HUES48 (cell line): ENCODE measurements around the gene GAL3ST2.
"Not testable (repeated sequence)": the region's sequence is repeated elsewhere in the genome, so short reads cannot be mapped to it uniquely, and the experiment has no call there.

Experiments used
- H3K27ac ChIP-seq: one replicate; pipeline ENCODE4 v1.7.0; 2013; ENCODE audit warnings: low read depth, low read length, inconsistent platforms
- H3K27me3 ChIP-seq: 2 replicates; pipeline ENCODE4 v1.6.1; 2013; ENCODE audit warnings: mild to moderate bottlenecking, low read length; ENCODE audit not compliant: control insufficient read depth, insufficient read depth
- H3K36me3 ChIP-seq: 2 replicates; pipeline ENCODE4 v1.6.1; 2013; ENCODE audit warnings: low read length; ENCODE audit not compliant: control insufficient read depth, insufficient read depth
- H3K4me1 ChIP-seq: 2 replicates; pipeline ENCODE4 v1.6.1; 2013; ENCODE audit warnings: mild to moderate bottlenecking, low read length; ENCODE audit not compliant: control insufficient read depth, insufficient read depth
- H3K4me3 ChIP-seq: 2 replicates; pipeline ENCODE4 v1.5.1; 2013; ENCODE audit warnings: mild to moderate bottlenecking, low read depth, low read length
- H3K9ac ChIP-seq: 2 replicates; pipeline ENCODE4 v1.6.1; 2013; ENCODE audit warnings: mild to moderate bottlenecking, low read depth, low read length, moderate library complexity
- H3K9me3 ChIP-seq: 2 replicates; pipeline ENCODE4 v1.6.1; 2013; ENCODE audit warnings: low read length; ENCODE audit not compliant: control insufficient read depth, insufficient read depth

Gene GAL3ST2

DNA sequence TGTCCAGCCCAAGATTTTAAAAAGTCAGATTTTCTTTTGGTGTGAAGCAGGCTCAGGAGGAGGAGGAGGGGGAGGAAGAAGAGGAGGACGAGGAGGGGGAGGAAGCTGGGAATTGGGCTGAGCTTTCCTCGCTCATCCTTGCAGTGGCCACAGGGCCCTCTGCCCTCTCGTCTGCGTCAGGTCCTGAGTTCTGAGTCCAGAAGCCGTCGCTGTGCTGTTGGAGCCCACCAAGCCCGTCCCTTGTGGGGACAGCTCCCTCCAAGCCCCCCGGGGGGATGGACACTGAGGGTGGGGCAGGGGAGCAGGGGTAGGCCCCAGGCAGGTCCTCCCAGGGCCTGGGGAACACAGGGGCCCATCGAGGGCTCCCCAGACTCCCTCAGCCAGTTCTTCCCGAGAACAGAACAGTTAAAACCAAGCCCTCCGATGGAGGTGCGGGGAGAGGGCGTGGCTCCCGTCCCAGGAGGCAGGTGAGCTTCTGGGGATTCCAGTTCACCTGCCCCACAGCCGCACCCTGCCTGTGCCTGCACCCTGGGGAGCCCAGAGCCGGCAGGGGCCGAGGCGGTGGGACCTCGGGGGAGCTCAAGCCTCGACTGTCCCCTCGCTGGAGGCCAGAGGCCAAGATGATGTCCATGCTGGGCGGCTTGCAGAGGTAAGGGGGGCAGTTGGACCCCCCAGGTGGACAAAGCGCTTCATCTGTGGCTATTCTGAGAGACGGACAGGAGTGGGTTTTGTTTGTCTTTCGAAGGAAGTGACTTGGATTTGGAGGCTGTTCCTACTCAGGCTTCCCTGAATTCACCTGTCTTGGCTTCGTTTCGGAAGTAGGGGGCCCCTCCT, at the start of gene GAL3ST2:
TSS of gene GAL3ST2 (plus strand) at position 487 of the 834 bp plus-strand sequence. CDS start at position 621, 134 bp downstream.
- peaks cover 11% of the 10 kb centered on the region for H3K9me3 ChIP-seq
- no peak within 1 kb of the TSS for H3K27ac ChIP-seq
- H3K4me3 ChIP-seq, result no peak within 1 kb of the TSS
- no peaks in the 10 kb centered on the region for H3K27me3 ChIP-seq
- peaks cover 17% of the 10 kb centered on the region; the same call in 1 of the 2 replicates for H3K4me1 ChIP-seq
- H3K36me3 ChIP-seq, result no peaks in the 10 kb centered on the region
- no peak within 1 kb of the TSS for H3K9ac ChIP-seq

DNA sequence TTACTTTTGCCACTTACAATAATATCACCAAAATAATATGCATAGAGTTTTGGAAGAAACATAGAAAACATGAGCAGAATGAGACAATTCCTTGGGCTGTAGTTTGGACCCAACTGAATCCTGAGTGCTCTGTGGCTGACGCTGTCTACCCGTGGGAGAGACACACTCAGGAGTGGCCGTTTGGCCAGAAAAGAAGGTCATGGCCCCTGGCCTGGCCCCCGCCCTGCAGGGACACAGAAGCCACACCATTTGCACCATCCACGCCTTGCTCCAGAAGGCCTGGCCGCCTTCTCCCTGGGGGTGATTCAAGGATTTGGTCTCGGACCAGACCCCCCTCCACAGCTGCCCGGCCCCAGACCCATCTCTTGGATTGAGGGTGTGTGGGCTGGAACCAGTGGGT, 48.6 kb upstream of the GAL3ST2 start:
- Histone ChIP-seq H3K9ac (no peak overlapping the region), H3K4me3 (no peak overlapping the region), H3K9me3 (peaks cover under 1% of the 10 kb centered on the region; the same call in 1 of the 2 replicates), H3K27me3 (no peaks in the 10 kb centered on the region), H3K36me3 (peaks cover 34% of the 10 kb centered on the region), H3K27ac (no peak overlapping the region), H3K4me1 (no peaks in the 10 kb centered on the region)

DNA sequence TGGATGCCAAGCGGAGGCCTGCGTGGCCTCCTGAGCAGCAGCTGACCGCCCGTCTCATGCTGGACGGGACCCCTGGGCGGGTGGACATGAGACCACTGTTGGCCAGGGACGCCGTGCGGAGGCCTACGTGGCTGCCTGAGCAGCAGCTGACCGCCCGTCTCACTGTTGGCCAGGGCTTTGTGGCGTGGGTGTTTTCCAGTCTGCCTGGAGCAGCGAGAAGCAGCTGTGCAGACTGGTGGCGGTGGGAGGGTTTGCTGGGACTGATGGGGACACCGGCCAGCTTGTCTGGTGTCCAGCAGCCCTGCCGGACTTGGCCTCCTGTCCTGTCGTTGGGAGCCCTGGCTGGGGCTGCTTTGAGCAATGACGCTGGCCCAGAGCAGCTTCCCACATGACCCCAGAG, 48.0 kb upstream of the GAL3ST2 start:
- H3K4me1 ChIP-seq, result no peaks in the 10 kb centered on the region
- no peaks in the 10 kb centered on the region for H3K9me3 ChIP-seq
- no peak overlapping the region for H3K9ac ChIP-seq
- peaks cover 28% of the 10 kb centered on the region for H3K36me3 ChIP-seq
- peaks cover 5% of the 10 kb centered on the region; the same call in 1 of the 2 replicates for H3K27me3 ChIP-seq
- no peak overlapping the region for H3K4me3 ChIP-seq
- H3K27ac ChIP-seq, result no peak overlapping the region

DNA sequence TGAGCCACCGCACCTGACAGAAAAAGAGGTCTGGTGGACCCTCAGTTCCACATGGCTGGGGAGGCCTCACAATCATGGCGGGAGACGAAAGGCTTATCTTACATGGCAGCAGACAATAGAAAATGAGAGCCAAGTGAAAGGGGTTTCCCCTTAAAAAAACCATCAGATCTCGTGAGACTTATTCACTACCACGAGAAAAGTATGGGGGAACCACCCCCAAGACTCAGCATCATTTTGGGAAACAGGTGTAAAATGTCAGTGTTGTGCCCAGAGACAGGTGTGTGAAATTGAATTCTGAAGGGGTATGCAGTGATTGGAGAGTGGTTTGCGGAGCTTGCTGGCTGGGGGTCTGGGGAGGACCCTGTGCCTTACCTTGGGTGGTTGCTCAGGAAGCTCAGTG, 46.8 kb upstream of the GAL3ST2 start:
- Histone ChIP-seq H3K9ac (no peak overlapping the region), H3K27ac (no peak overlapping the region), H3K27me3 (peaks cover 9% of the 10 kb centered on the region; the same call in 1 of the 2 replicates), H3K4me1 (no peaks in the 10 kb centered on the region), H3K36me3 (peaks cover 19% of the 10 kb centered on the region; the same call in 1 of the 2 replicates), H3K9me3 (no peaks in the 10 kb centered on the region), H3K4me3 (no peak overlapping the region)

DNA sequence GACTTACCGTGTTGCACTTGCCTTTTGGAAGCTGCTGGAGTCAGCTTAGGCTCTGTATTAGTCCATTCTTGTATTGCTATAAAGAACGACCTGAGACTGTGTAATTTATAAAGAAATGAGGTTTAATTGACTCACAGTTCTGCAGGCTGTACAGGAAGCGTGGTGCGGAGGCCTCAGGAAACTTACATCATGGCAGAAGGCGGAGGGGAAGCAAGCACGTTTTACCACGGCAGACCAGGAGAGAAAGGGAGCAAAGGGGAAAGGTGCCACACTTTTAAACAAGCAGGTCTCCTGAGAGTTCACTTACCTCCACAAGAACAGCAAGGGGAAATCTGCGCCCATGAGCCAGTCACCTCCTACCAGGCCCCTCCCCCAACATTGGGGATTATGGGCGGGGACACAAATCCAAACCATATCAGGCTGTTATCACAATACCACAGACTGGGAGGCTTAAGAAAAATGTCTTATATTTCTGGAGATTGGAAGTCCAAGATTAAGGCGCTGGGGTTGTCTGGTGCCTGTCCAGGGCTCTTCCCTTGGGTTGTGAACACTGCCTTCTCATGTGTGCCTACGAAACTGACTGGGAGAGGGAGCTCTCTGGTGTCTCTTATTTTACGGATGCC, 45.8 kb upstream of the GAL3ST2 start:
- H3K9me3 ChIP-seq, result no peaks in the 10 kb centered on the region
- H3K9ac ChIP-seq, result no peak overlapping the region
- no peaks in the 10 kb centered on the region for H3K4me1 ChIP-seq
- no peak overlapping the region for H3K4me3 ChIP-seq
- peaks cover 14% of the 10 kb centered on the region; the same call in 1 of the 2 replicates for H3K36me3 ChIP-seq
- no peak overlapping the region for H3K27ac ChIP-seq
- peaks cover 9% of the 10 kb centered on the region; the same call in 1 of the 2 replicates for H3K27me3 ChIP-seq

DNA sequence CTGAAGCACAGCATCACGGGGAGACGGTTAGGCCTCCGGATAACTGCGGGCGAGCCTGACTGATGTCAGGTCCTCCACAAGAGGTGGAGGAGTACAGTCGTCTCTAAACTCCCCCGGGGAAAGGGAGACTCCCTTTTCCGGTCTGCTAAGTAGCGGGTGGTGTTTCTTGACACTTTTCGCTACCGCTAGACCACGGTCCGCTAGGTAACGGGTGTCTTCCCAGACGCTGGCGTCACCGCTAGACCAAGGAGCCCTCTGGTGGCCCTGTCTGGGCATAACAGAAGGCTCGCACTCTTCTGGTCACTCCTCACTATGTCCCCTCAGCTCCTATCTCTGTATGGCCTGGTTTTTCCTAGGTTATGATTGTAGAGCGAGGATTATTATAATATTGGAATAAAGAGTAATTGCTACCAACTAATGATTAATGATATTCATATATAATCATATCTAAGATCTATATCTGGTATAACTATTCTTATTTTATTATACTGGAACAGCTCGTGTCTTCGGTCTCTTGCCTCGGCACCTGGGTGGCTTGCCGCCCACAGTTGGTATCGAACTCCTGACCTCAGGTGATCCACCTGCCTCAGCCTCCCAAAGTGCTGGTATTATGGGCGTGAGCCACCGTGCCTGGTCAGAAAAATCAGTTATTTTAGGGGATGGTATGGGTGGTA, 44.0 kb upstream of the GAL3ST2 start:
- not testable (repeated sequence) for H3K36me3 ChIP-seq, H3K9me3 ChIP-seq, H3K27me3 ChIP-seq, H3K4me3 ChIP-seq, H3K27ac ChIP-seq, H3K4me1 ChIP-seq, H3K9ac ChIP-seq

DNA sequence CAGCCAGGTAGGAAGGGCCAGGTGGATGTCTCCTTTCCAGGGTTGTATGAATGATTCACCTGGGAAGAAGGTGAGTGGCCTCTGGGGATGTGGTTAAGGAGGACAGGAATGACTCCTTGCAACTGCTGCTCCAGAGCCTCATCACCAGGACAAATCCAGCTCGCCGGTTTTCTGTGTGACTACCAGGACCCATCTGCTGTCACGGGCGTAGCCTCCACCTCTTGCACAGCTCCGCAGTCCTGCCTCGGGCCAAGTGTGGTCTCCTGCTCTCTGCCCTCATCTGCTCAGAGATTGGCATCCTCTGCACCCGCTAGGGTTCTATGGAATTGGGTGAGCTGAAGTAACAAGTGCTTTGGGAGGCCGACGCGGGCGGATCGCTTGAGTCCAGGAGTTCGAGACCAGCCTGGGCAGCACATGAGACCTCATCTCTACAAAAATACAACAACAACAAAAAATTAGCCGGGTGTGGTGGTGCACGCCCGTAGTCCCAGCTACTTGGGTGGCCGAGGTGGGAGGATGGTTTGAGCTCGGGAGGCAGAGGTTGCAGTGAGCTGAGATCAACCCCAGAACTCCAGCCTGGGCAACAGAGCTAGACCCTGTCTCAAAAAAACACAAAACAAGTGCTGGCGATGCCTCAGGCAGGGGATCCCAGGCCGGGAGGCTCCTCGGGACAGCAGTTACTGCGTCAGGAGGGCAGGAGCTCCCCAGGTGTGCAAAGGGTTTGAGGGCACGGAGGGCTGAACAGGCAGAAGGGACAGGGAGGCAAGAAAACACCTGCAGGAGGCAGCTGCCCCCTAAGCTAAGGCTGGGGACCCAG, 43.0 kb upstream of the GAL3ST2 start:
- no peak overlapping the region for H3K27ac ChIP-seq
- 0 out of 2 replicates have a peak, but pooled peaks cover 1% of the 10 kb centered on the region for H3K36me3 ChIP-seq
- no peaks in the 10 kb centered on the region for H3K9me3 ChIP-seq
- peak overlapping the region; percentile 60 for H3K4me3 ChIP-seq
- H3K27me3 ChIP-seq, result peaks cover 9% of the 10 kb centered on the region; the same call in 1 of the 2 replicates
- no peak overlapping the region for H3K9ac ChIP-seq
- no peaks in the 10 kb centered on the region for H3K4me1 ChIP-seq

DNA sequence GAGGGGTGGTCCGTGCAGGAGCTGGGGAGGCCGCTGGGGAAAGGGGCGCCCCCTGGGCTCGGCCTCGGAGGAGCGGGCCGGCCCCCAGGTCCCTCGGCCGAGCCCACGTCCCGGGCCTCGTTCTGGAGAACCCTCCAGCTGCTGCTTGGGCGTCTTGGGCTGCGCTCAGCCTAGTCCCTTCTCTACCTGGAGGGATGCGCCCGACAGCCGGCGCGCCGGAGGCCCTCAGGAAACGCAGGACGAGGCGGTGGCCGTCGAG, 42.5 kb upstream of the GAL3ST2 start:
- Histone ChIP-seq H3K36me3 (no peaks in the 10 kb centered on the region), H3K4me1 (no peaks in the 10 kb centered on the region), H3K4me3 (peak overlapping the region; percentile 60), H3K9me3 (no peaks in the 10 kb centered on the region), H3K9ac (no peak overlapping the region), H3K27me3 (peaks cover 9% of the 10 kb centered on the region; the same call in 1 of the 2 replicates), H3K27ac (no peak overlapping the region)

DNA sequence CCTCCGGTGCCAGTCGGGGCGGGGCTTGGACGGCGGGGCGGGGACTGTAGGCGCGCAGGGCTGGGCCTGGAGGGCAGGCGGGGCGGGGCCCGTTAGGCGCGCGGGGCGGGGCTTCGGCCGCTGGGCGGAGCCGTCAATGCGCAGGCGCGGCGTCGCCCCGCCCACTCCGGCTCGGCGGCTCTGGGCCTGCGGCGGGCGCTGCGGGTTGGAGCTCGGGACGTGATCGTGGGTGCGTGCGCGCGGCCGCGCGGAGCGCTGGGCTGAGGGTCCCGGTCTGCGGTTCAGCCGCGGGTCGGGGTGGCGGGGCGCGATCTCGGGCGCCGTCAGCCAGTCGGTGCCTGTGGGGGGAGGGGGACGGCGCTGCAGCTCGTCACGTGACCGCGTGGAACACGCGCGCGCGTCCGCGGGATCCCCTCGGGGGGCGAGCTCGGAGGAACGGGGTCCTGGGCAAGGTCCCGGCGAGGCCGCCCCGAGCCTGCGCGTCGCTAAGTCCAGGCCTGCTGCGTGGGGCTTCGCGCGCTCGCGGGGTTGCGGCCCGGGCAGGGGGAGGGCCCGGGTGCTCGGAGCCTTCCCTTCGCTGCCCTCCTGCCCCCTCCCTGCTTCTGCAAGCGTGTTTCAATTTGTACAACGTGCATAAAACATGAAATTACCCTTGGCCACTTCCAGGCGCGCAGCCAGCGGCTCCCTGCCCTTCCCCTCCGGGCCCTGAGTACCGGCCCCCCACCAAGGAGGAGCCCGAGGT, 42.0 kb upstream of the GAL3ST2 start, which contains the start of gene D2HGDH:
TSS of gene D2HGDH (plus strand) at position 164 of the 742 bp plus-strand sequence. CDS start 595 bp downstream, outside the sequence.
- no peaks in the 10 kb centered on the region for H3K36me3 ChIP-seq
- H3K4me3 ChIP-seq, result peak within 1 kb of the TSS; percentile 83
- no peaks in the 10 kb centered on the region for H3K9me3 ChIP-seq
- H3K9ac ChIP-seq, result peak within 1 kb of the TSS; percentile 51; the same call in 1 of the 2 replicates
- H3K27me3 ChIP-seq, result peaks cover 9% of the 10 kb centered on the region; the same call in 1 of the 2 replicates
- peak within 1 kb of the TSS; percentile 47 for H3K27ac ChIP-seq
- no peaks in the 10 kb centered on the region for H3K4me1 ChIP-seq

DNA sequence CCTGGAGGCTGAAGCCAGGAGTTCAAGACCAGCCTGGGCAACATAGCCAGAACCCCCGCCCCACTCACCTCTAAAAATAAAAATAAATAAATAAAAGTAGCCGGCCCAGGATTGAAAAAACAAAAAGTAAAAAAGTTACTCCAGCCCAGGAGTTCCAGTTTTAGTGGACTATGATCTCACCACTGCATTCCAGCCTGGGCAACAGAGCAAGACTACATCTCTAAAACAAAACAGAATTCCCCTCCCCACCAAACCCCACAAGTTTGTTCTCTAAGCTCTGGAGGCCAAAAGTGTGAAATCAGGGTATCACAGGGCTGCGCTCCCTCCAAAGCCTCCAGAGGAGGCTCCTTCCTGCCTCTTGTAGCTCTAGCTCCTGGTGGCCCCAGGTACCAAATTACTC, 40.5 kb upstream of the GAL3ST2 start:
- H3K9me3 ChIP-seq, result no peaks in the 10 kb centered on the region
- H3K4me3 ChIP-seq, result no peak overlapping the region
- H3K27me3 ChIP-seq, result peaks cover 9% of the 10 kb centered on the region; the same call in 1 of the 2 replicates
- no peak overlapping the region for H3K9ac ChIP-seq
- H3K27ac ChIP-seq, result no peak overlapping the region
- H3K36me3 ChIP-seq, result no peaks in the 10 kb centered on the region
- H3K4me1 ChIP-seq, result no peaks in the 10 kb centered on the region
